IPS-18c (cell line): Measurements from ENCODE around the gene CCL28.
"Not testable (repeated sequence)": the region's sequence is repeated elsewhere in the genome, so short reads cannot be mapped to it uniquely, and the experiment has no call there.

ENCODE experiments used
- H3K4me3 ChIP-seq: 2 replicates; pipeline ENCODE4 v1.7.0; 2013; ENCODE audit warnings: low read depth, mild to moderate bottlenecking, low read length, moderate library complexity; ENCODE audit not compliant: insufficient read depth
- H3K9me3 ChIP-seq: one replicate; pipeline ENCODE4 v1.6.1; 2013; ENCODE audit warnings: mild to moderate bottlenecking, low read length, moderate library complexity; ENCODE audit not compliant: control insufficient read depth, insufficient read depth

Gene CCL28, protein sequence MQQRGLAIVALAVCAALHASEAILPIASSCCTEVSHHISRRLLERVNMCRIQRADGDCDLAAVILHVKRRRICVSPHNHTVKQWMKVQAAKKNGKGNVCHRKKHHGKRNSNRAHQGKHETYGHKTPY

DNA sequence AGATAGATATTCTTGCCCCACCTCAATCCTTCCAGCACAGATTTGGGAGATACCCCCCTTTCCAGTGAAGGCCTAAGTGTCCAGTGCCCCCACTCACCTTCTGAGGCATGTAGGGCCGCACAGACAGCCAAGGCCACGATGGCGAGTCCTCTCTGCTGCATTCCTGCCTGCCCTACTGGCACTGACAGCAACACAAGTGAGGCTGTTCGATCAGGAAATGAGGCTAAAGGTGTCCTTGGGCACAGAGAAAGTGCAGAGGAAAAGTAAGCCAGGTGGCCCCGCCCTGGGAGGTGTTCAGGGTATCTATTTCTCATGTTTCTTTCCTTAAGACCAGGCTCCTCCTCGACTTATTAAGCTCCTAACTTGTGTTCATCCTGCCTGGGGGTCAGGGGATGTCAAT, at the start of gene CCL28:
Gene CCL28 (minus strand): TSS at position 236 of the 400 bp plus-strand sequence. CDS start 75 bp downstream, at position 161.
- H3K9me3 ChIP-seq, result peaks cover 2% of the 10 kb centered on the region
- no peak within 1 kb of the TSS for H3K4me3 ChIP-seq

DNA sequence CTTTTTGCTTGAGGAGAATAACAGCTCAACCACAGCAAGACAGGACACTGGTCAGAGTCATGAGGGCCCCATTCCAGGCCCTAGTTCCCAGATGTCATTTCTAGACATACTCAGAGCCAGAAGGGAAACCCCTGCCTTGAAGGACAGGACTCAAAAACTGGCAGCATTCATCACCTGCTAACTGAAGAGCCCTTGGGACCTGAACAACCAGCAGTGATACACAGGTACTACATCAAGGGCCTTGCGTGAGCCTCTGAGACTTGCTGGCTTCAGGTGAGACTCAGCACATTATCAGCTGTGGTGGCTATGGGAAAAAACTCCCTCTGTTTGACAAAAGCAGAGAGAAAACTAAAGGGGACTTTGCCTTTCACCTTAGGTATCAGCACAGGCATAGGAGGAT, 48.9 kb upstream of the CCL28 start:
- peaks cover 2% of the 10 kb centered on the region for H3K9me3 ChIP-seq
- no peak overlapping the region for H3K4me3 ChIP-seq

DNA sequence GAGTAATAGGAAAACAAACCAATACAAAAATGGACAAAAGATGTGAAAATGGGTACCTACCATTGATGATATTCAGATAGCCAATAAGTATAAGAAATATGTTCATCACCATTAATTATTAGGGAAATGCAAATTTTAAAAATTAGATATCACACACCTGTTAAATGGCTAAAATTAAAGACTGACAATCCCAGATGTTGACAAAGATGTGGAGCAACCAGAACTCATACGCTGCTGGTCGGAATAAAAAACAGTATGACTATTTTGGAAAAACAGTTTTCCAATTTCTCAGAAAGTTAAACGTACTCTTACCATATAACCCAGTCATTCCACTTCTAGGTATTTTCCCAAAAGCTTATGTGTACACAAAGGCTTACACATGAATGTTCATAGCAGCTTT, 44.4 kb upstream of the CCL28 start:
- Histone ChIP-seq H3K9me3 (peaks cover 2% of the 10 kb centered on the region), H3K4me3 (no peak overlapping the region)

DNA sequence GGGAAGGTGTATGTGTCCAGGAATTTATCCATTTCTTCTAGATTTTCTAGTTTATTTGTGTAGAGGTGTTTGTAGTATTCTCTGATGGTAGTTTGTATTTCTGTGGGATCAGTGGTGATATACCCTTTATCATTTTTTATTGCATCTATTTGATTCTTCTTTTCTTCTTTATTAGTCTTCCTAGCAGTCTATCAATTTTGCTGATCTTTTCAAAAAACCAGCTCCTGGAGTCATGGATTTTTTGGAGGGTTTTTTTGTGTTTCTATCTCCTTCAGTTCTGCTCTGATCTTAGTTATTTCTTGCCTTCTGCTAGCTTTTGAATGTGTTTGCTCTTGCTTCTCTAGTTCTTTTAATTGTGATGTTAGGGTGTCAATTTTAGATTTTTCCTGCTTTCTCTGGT, 29.4 kb upstream of the CCL28 start:
- H3K9me3 ChIP-seq, H3K4me3 ChIP-seq: not testable (repeated sequence)

DNA sequence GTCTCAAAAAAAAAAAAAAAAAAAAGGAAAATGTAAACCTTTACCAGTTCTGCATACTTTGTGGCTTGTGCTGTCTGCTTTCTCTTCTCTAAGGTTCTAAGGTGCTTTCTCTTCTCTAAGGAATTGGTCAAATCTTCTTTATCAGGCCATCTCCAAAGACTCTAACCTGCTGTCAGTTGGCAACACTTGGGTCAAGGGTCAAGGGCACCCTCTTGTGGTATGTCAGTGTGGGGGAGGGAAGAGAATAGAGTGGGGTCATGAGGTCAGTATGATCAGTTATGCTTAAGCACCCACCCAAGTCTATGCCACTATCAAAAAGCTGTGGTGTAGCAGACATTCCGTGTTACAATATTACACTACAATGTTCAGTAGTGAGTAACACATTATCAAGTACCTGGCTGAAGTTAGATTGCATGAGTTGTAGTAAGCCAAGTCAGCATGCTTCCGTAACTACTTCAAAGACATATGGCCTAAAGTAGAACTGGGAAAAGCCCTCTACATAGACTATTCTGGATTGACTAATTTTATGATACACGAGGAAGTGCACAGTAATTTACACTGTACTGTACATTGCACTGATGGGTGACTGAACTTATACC, 25.0 kb upstream of the CCL28 start:
- H3K4me3 ChIP-seq, result no peak overlapping the region
- H3K9me3 ChIP-seq, result no peaks in the 10 kb centered on the region

DNA sequence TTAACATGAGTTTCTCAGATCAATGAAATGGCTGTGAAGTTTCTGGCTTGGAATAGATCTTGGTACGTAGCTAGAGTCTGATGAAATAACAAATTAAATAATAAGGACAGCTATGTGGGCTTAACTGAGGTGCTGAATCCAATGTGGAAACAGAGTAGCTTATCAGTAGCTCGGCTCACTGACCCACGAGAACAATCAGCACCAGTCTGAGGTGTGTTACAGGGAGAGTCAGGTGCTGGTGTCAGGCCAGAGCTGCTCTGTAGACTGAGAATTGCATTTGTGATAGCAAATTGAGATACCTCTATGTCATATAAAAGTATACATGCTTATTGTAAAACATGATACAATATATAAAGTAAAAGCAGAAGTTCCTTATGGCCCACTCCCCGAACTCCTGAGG, 21.2 kb upstream of the CCL28 start:
- Histone ChIP-seq H3K4me3 (no peak overlapping the region), H3K9me3 (peaks cover 4% of the 10 kb centered on the region)

DNA sequence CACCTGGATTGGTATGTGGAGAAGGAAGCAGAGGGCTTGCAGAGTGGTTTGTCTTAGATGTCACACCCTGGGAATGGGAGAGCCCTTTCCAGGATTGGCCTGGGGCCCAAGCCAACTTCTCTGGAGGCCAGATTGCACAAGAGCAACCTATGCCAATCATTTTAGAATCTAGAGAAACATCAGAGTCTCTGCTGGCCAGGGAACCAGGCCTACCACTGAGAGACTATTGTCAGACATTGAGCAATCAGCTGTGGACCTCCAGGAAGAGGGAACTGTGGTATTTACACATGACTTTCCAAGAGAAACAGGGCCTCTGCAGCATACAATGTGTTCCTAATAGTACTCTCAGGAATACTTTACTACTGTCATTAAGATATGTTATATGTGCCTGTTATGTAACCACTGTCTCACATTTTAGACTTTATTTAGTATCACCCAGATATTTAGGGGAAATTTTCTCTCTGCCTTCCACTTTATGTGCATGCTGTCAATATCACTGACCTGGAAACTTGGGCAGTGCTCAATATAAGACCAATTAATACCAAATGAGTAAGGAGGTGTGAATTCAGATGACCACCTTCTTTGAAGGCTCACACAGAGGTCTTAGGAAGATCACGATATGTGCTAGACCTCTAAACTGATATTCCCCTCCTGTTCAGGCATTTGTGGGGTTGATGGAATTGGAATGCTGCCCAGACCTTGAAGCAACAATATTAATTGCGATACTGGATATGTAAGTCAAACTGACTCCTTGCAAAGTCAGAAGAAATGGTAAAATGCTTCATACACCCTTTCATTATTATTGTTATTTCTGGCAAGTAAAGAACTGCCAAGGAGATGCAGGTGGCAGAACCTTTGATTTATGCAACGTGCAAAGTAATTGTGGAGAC, 20.5 kb upstream of the CCL28 start:
- Histone ChIP-seq H3K4me3 (no peak overlapping the region), H3K9me3 (peaks cover 4% of the 10 kb centered on the region)

DNA sequence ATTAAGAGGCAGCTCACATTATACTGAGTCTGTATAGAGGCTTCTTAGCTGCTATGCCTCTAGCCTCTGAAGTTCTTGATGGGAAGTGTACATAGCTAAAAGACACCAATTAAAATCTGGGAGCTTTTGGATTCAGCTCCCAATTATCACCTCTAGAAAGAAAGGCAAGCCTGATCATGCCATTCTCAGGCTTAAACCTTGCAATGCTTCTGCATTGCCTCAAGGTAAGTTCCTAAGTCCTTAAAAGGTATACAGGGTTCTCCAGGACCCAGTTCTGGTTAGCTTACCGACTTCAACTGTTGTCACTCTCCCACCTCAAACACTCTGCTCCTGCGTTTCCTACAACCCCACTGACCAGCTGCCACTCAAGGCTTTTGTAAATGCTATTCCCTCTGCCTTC, 17.5 kb upstream of the CCL28 start:
- peaks cover 4% of the 10 kb centered on the region for H3K9me3 ChIP-seq
- no peak overlapping the region for H3K4me3 ChIP-seq

DNA sequence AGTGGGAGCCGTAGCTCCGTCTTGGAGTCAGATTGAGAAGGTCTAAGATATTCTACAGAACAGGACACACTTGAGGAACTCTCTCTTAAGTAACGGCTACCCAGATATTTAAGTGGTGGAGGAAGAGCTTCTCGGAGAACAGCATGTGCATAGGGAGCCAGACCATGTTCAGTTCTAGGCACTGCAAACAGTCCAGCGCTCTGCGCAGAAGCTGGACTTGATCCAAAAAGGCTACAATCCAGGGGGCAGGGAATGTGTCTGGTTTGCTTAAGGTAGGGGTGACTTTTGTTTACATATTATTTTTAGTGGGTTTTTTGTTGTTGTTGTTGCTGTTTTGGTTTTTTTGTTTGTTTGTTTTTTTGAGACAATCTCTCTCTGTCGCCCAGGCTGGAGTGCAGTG, 16.8 kb upstream of the CCL28 start:
- Histone ChIP-seq H3K9me3 (peaks cover 4% of the 10 kb centered on the region), H3K4me3 (no peak overlapping the region)

DNA sequence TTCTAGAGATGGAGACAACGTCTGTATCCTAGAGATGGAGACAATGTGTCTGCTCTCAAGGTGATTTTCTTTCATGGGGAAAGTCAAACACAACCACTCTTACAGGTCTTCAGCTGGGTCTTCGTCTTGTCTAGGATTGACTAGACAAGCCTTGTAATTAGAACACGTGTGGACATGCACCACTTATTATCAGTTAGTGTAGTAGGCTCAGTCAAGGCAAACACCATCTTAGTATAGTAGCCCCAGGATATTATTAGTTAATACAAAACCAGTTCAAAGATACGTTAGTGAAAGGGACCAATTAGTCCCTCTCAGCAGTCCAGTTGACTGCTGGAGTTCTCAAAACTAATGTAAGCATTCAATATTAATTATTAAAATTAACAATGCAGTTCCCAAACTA, 15.1 kb upstream of the CCL28 start:
- H3K4me3 ChIP-seq, result no peak overlapping the region
- H3K9me3 ChIP-seq, result peaks cover 4% of the 10 kb centered on the region

DNA sequence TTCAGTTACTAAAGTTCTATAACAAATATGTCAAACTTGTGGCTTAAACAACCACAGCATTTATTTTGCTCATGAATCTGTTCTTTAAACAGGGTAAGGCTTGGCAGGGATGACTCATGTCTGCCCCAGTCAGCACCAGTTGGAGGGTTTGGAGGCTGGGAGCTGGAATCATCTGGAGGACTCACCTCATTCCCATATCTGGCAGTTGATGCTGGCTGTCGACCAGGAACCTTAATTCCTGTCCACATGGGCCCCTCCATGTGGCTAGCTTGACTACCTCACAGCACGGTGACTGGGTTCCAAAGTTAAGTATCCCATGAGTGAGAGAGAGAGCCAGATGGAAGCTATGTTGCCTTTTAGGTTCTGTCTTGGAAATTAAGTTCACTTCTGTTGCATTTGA, 13.8 kb upstream of the CCL28 start:
- Histone ChIP-seq H3K4me3 (no peak overlapping the region), H3K9me3 (no peaks in the 10 kb centered on the region)

DNA sequence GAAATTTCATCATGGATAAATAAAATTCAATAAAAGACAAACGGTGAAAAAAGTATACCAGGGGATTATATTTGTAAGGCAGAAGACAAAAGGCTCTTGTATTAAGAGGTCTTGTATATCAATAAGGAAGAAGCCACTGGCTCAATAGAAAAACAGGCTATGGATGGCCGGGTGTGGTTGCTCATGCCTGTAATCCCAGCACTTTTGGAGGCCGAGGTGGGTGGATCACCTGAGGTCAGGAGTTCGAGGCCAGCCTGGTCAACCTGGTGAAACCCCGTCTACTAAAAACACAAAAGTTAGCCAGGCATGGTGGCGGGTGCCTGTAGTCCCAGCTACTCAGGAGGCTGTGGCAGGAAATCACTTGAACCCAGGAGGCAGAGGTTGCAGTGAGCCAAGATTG, 10.9 kb upstream of the CCL28 start:
- H3K9me3 ChIP-seq, H3K4me3 ChIP-seq: not testable (repeated sequence)

DNA sequence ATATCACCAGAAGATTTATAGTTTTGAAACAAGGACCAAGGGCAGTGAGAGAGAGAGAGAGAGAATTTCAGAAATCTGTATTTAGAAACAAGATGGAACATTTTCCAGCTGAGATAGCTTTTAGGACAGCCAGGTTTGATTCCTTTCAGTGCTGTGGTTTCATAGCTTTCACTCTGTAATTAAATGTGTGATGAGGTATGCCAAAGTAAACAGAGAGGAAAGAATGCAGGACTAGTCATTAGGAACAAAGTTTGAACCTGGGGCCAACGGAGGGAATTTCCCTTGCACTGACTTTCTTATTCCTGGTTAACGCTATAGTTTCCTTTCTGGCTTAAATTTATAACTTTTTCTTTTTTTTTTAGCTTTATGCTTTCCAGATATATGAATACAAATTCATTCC, 10.0 kb upstream of the CCL28 start:
- no peak overlapping the region for H3K4me3 ChIP-seq
- no peaks in the 10 kb centered on the region for H3K9me3 ChIP-seq

DNA sequence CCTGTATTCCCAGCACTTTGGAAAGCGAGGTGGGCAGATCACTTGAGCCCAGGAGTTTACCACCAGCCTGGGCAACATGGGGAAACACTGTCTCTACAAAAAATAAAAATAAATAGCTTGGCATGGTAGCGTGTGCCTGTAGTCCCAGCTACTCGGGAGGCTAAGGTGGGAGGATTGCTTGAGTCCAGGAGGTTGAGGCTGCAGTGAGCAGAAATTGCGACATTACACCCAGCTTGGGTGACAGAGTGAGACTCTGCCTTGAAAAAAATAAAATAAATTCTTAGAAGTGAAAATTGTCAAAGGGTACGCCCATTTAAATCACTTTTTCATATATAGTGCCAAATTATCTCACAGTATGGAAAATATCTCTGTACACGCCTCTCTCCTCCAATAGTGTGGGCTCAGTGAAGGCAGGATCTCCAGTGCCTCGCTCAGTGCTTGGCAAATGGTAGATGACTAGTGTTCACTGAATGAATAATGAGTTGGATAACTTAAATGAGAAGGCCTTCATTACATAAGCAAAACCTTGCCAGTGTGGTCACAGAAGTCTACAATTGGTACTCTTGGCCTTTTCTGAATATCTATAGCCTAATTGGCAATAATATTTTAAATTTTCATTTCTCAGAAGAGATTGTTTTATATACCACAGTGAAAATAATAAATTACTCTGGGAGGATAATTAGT, 9.4 kb upstream of the CCL28 start:
- no peaks in the 10 kb centered on the region for H3K9me3 ChIP-seq
- H3K4me3 ChIP-seq, result no peak overlapping the region

DNA sequence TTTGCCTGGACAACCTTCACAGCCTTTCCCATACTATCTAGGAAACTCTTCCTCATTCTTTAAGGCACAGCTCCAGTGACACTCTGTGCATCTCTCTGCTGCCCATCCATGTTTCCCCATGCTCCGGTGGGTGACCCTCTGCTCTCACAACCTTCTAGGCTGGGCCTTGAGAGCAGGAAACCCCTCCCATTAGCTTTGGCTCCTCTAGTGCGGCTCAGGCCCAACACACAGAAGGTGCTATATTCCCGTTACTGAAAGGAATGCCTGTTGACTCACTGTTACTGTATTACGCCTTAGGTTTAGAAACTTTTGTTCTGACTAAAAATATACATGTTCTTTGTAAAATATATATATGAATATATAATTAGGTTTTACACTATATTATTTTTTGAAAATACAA, 8.1 kb upstream of the CCL28 start:
- Histone ChIP-seq H3K9me3 (no peaks in the 10 kb centered on the region), H3K4me3 (no peak overlapping the region)

DNA sequence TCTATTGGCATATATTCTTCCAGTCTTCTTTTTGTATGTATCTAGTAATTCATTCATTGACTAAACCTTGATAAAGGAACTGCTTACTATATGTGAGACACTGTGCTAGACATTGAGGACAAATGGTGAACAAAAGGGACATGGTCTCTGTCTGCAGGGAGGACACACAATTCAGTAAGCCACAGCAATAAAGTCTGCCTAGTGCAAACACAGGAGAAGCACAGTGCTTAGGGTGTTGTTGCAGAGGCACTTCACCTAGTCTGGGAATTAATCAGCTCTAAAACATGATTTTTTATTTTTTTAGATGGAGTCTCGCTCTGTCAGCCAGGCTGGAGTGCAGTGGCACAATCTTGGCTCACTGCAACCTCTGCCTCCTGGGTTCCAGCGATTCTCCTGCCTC, 6.4 kb upstream of the CCL28 start:
- H3K4me3 ChIP-seq, result no peak overlapping the region
- peaks cover 2% of the 10 kb centered on the region for H3K9me3 ChIP-seq

DNA sequence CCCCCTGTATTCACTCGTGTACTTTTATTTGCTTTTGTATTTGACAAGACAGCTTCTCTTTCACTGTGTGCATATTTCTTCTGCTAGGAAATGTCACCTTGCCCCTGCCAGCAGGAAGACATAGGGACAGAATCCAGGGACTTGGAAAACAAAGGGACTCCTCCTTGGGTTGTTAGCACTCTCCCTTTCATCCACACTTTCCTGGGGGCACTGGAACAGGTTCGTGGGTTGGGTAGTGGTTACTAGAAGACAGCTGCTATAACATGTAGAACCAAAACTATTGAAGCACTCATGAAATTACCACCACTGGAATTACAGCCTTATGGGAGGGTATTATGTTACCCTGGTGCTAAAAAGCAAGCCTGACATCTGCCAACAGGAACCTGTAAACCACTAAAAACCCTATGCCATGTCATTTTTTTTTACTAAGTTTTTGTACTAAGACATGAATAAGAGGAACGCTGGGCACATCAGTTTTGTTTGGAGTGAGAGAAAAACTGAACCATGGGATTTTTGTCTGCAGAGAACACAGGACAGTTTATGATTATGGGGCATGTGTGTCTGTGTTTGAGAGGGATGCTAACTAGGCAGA, 4.7 kb upstream of the CCL28 start:
- peaks cover 2% of the 10 kb centered on the region for H3K9me3 ChIP-seq
- H3K4me3 ChIP-seq, result no peak overlapping the region
